Duodenal mucosa (tissue), 2 donors: ENCODE measurements around the gene SEMA7A.

Source experiments
- H3K27ac ChIP-seq: one replicate; pipeline ENCODE4 v1.7.0; 2013; ENCODE audit warnings: low read depth, low read length
- H3K27me3 ChIP-seq, 2 donors: one replicate each; pipeline ENCODE4 v1.7.0; 2013; ENCODE audit warnings: low read length in 2 of 2, control low read depth in 1 of 2; ENCODE audit not compliant: insufficient read depth in 2 of 2, control insufficient read depth in 1 of 2
- H3K36me3 ChIP-seq, 2 donors: one replicate each; pipeline ENCODE4 v1.7.0; 2013; ENCODE audit warnings: low read length in 2 of 2, control low read depth in 1 of 2; ENCODE audit not compliant: insufficient read depth in 2 of 2, control insufficient read depth in 1 of 2
- H3K4me1 ChIP-seq, 2 donors: one replicate each; pipeline ENCODE4 v1.7.0; 2013; ENCODE audit warnings: low read length in 2 of 2, control low read depth in 1 of 2; ENCODE audit not compliant: insufficient read depth in 2 of 2, control insufficient read depth in 1 of 2
- H3K4me3 ChIP-seq, 2 donors: one replicate each; pipeline ENCODE4 v1.7.0; 2013; ENCODE audit warnings: low read length in 2 of 2, low read depth in 1 of 2
- H3K9ac ChIP-seq, 2 donors: one replicate each; pipeline ENCODE4 v1.7.0; 2013; ENCODE audit warnings: low read length in 2 of 2, low read depth in 1 of 2
- H3K9me3 ChIP-seq, 2 donors: one replicate each; pipeline ENCODE4 v1.7.0; 2013; ENCODE audit warnings: low read length in 2 of 2, control low read depth in 1 of 2; ENCODE audit not compliant: control insufficient read depth in 1 of 2

SEMA7A gene

DNA sequence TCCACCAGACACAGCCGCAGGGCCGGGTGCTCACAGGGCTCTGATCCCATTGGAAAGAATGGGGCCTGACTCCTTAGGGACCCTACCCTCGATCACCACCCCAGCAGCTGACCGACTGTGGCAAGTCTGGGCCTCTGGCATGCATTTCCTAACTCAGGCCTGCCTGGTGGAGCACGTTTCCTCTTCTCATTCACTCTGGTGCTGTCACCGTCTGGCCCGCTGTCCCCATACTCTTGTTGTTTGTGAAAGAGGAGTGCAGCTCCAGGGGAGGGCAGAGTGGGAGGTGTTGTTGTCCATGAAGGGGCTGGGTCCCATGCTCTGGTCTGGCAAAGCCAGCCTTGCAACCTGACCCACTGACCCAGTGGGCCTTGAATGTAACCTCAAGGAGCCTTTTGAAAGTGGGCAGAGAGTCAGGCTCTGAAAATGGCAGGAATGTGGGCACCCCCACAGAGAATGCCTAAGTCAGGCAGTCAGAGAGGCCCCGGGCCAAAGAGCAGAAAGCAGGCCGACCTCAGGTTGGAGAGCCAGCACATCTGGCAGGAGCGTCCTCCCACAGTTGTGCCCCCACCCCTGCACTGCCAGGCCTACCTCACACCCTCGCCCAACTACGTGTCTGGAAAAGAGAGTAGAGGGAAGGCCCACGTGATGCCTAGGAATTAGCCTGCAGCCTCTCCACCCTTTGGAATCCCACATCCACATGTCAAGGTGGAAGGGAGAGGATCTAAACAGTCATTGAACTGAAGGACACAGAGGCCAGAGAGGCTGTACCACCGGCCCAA, 10.9 kb downstream of the SEMA7A start:
- H3K27me3 ChIP-seq, result no peaks in the 10 kb centered on the region
- no peaks in the 10 kb centered on the region for H3K9me3 ChIP-seq
- no peaks in the 10 kb centered on the region for H3K36me3 ChIP-seq
- H3K9ac ChIP-seq, result no peak overlapping the region
- no peak overlapping the region for H3K27ac ChIP-seq
- peaks cover 5 to 10% of the 10 kb centered on the region in 2 donors for H3K4me1 ChIP-seq
- no peak overlapping the region for H3K4me3 ChIP-seq

DNA sequence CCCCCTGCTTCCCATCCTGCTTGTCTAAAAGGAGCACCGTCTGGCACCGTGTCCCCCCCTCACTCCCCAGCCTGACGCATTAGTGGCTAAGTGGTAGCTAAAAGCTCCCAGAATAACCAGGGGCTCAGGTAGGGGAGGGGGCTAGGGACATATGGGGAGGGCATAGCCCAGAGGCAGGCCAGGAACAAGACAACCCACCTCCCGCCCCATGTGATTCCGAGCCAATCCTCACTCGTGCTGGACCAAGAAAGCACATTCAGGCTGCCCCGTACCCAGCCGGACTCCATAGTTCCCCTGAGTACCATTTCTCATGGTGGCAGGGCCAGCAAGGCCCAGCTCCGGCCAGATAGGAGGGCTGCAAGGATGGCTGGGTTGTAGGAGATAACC, 11.5 kb downstream of the SEMA7A start:
- H3K4me3 ChIP-seq, result no peak overlapping the region
- no peak overlapping the region for H3K27ac ChIP-seq
- no peaks in the 10 kb centered on the region for H3K36me3 ChIP-seq
- no peaks in the 10 kb centered on the region for H3K27me3 ChIP-seq
- no peak overlapping the region for H3K9ac ChIP-seq
- no peaks in the 10 kb centered on the region for H3K9me3 ChIP-seq
- H3K4me1 ChIP-seq, result peaks cover 5 to 10% of the 10 kb centered on the region in 2 donors

DNA sequence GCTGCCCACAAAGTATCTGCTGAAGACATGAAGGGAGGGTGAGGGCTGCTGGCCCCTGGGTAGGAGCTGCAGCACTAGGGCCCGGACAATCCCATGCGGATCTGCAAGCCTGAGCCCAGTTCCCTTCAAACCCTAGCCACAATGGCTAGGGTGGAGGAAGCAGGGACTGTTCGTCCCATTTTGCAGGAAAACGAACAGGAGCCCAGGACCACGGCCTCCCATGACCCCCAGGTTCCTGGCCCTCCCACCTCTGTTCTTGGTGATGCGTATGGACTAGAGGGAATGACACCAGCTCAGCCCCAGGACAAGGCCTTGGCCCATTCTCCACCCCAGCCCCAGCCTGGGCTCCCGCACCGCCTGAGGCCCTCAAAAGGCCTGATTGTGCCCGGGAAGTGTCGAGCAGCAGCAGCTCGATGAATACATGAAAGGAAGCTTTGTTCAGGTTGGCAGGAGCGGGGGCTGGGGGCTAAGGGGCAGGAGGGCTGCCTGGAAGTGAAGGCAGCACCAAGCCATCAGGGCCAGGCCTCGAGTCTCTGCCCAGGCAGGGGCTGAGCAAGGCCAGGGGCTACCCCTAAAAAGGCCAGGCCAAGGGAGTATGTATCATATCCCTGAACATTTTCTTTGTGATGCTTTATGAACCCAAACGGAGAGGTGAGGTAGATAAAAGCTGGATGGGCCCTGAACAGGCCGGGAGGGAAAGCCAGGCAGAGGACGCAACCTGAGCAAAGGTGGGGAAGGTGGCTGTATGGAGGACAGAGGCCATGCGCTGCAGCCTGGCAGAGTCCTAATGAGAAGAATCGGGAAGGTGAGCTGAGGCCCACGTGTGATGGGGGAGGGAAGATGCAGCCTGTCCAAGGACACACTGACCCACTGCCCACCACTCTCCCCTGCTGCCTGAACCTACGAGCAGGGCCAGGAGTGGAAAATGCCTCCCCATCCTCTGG, 12.2 kb downstream of the SEMA7A start:
- no peaks in the 10 kb centered on the region for H3K36me3 ChIP-seq
- no peaks in the 10 kb centered on the region for H3K27me3 ChIP-seq
- no peak overlapping the region for H3K27ac ChIP-seq
- H3K9me3 ChIP-seq, result no peaks in the 10 kb centered on the region
- H3K4me3 ChIP-seq, result no peak overlapping the region
- H3K9ac ChIP-seq, result no peak overlapping the region
- H3K4me1 ChIP-seq, result peaks cover 5 to 10% of the 10 kb centered on the region in 2 donors

DNA sequence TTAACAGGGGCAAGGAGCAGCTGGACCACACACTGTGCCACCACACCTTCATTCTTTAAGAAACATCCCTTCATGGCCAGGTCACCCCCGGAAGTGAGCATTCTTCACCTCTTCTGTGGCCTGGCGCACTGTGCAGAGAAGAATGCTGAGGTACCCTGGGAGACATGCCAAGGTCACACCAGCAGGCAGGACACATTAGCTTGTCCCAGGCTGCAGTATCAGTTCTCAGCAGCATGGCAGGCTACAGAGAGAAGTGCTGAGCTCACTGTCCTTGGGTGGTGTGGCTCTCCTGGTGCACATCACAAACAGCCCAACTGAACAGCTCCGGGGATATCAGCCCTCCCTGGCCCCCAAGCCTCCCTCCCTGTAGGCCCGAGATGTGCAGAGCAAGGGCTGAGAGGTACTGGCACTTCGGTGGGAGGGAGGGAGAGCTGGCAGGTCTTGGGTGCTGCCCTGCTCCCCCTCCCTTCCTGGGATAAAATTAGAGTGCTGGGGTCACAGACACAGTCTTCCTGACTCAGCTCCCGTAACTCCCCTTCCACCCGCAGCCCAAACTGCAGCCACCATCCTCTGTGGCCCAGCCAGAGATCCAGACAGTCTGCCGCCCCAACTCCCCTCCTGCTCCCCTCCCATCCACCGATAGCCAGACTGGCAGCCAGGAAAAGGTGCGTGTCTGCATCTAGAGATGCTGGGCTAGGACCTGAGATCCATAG, 13.4 kb downstream of the SEMA7A start:
- Histone ChIP-seq H3K9ac (no peak overlapping the region), H3K27ac (no peak overlapping the region), H3K9me3 (no peaks in the 10 kb centered on the region), H3K27me3 (no peaks in the 10 kb centered on the region), H3K4me3 (no peak overlapping the region), H3K4me1 (peaks cover 5 to 10% of the 10 kb centered on the region in 2 donors), H3K36me3 (no peaks in the 10 kb centered on the region)

DNA sequence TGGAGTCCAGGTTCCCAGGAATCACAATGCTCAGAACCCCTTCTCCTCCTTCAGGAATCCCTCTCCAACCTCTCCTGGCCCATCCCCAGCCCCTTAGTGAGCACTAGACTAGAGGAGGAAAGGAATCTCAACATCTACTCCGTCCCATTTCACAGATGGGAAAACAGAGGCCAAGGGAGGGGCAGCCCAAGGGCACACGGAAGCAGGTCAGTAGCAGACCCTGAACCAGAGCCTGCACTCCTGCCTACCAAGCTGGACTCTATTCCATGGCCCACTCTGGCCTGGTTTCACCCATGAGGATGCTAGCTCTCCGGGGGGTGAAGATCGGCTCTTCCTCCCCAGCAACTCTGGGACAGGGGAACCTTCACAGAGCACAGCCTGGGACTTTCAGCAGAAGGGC, 14.3 kb downstream of the SEMA7A start:
- Histone ChIP-seq H3K9ac (no peak overlapping the region), H3K4me1 (peaks cover 5 to 10% of the 10 kb centered on the region in 2 donors), H3K9me3 (no peaks in the 10 kb centered on the region), H3K27me3 (no peaks in the 10 kb centered on the region), H3K36me3 (no peaks in the 10 kb centered on the region), H3K4me3 (no peak overlapping the region), H3K27ac (no peak overlapping the region)

DNA sequence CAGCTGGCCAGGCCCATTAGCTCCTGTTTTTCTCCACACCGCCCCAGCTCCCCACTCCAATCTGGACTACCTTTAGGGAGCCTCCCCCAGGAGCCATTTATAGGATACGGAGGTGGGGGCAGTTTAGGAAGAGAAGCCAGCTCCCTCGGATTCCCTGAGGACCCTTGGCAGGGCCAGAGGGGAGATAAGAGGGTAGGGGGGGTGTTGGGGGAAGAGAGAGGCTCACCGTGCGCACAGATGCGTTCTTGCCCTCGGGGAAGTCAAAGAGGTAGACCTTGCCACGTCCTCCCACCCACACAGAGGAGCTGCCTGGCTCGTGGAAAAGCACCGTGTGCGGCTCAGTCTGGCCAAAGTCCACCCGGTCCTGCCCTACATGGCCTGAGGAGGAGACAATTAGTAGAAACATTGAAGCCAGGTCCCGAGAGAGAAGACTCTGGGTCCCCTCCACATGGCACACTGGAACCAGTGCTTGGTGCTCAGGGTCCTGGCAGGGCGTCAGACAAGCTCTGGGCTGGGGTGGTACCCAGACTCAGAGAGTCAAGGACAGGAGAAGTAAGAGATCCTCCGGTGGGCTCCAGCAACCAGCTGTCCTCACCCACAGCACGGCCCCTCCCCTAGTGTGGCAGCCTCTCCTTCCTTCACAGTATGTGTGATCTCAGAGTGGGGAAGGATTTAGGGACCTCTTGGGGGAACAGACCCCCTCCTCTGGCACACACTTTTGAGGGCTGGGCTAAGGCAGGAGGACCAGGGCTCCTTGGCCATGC, 15.0 kb downstream of the SEMA7A start:
- H3K4me1 ChIP-seq, result peaks cover 5 to 10% of the 10 kb centered on the region in 2 donors
- H3K27me3 ChIP-seq, result no peaks in the 10 kb centered on the region
- no peak overlapping the region for H3K27ac ChIP-seq
- H3K36me3 ChIP-seq, result no peaks in the 10 kb centered on the region
- H3K9me3 ChIP-seq, result no peaks in the 10 kb centered on the region
- no peak overlapping the region for H3K9ac ChIP-seq
- H3K4me3 ChIP-seq, result no peak overlapping the region

DNA sequence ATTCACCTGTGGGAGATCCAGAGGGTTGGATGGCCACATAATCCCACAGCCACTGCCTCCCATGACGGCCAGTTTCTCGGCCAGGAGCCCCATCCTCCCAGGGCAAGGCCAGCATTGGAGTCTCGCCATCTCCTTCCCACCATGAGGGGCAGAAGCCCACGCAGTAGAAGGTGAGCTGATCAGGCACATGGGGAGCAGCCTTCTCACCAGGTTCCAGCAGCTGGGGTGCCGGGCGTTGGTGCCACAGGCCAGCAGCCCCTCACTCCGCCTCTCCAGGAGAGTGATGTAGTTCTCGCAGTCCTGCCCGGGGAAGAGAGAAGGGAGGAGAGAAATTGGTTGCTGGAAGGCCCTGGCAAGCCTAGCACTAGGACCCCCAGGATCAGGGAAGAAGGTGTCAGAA, 16.1 kb downstream of the SEMA7A start:
- peaks cover 5 to 10% of the 10 kb centered on the region in 2 donors for H3K4me1 ChIP-seq
- no peak overlapping the region for H3K27ac ChIP-seq
- H3K9me3 ChIP-seq, result no peaks in the 10 kb centered on the region
- H3K36me3 ChIP-seq, result no peaks in the 10 kb centered on the region
- H3K9ac ChIP-seq, result no peak overlapping the region
- H3K4me3 ChIP-seq, result no peak overlapping the region
- no peaks in the 10 kb centered on the region for H3K27me3 ChIP-seq

DNA sequence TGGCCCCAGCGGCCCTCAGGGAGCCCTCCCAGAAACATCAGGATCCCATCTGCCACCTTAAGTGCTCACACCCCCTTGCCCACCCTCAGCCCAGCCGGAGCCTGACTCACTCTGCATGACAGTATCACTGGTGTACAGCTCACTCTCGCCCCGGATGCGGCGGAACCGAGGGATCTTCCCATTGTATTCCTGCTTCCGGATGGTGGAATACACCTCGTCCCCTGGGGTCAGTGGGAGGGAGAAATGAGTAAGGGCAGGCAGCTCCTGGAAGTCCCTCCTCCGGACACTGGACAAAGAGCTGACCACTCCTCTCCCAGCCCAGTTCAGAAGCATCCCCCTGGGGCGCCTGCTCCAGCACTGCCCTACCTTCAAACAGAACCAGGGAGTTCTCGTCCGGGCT, 16.5 kb downstream of the SEMA7A start:
- no peak overlapping the region for H3K9ac ChIP-seq
- H3K27ac ChIP-seq, result no peak overlapping the region
- H3K4me3 ChIP-seq, result no peak overlapping the region
- no peaks in the 10 kb centered on the region for H3K36me3 ChIP-seq
- H3K4me1 ChIP-seq, result peaks cover 5 to 10% of the 10 kb centered on the region in 2 donors
- H3K27me3 ChIP-seq, result no peaks in the 10 kb centered on the region
- H3K9me3 ChIP-seq, result no peaks in the 10 kb centered on the region

DNA sequence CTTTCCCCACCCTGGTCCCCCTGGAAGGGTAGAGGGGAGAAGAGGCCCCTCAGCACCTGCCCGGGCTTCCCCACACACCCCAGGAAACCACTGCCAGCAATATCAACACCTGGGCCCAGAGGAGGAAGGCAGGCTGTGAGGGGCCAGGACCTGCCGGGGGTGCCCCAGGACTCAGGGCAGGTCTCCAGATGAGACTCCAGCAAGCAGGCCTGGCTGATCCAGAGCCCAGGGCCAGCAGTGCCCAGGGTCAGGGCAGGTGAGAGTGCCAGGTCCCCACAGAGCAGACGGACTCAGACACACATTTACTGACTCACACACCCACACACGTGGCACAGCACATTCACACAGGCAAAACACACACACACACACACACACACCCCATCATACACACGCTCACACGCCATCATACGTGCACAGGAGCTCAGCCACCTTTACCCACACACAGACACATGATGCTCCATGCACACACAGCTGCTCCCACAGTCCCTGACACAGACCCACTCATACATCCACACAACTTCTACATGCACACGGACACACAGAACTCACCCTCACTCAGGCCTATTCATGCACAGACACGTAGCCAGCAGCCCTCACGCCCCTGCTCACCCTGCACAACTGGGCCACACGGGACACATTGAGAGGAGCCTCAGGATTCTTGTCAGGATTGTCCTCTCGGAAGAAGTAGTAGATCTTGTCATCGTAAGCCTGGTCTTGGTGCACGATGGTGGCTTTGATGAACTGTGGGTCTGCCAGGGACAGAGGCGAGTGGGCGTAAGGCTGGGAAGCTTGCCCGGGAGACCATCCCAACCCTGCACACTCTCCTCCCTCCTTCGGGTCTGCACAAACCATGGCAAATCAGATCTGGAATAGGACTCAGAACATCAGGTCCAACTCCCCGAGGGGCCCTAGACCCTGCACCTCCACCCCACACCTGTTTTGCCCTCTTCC, 17.5 kb downstream of the SEMA7A start:
- Histone ChIP-seq H3K4me3 (no peak overlapping the region), H3K27ac (no peak overlapping the region), H3K4me1 (peaks cover 4 to 10% of the 10 kb centered on the region in 2 donors), H3K27me3 (no peaks in the 10 kb centered on the region), H3K36me3 (no peaks in the 10 kb centered on the region), H3K9me3 (no peaks in the 10 kb centered on the region), H3K9ac (no peak overlapping the region)
